ENCODE data around the gene TCL1B. TPM values are rescaled to one million over a fixed set of nuclear protein-coding genes. Genes with fewer than 3 reads are reported as not detected.

TCL1B gene
- total RNA-seq, 5 donors from 2014 or later (not counting 1 experiment from before 2014, with no cell fraction given): 0.21 to 2.0 (median 0.70) TPM; not detected in 1

DNA sequence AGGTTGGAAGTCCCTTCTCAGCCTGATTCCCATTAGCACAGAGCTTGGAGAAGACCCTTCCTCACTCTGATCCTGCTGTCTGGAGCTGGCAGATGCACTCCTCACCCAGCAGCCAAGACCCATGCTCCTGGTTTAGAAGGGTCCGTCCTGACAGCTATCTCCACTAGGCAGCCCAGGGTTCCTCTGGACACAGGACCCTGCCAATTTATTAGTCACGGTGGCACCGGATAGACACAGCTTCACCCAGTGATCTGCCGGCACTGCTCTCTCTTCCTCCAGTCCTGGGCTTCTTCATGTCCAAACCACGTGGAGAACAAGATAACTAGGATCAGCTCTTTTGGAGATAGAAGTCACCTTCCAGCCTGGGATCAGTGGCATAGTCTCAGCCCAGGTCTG lies 26.2 kb upstream of the TCL1B start:
- no peak overlapping the region for H3K27ac Mint-ChIP-seq
- DNase-seq: no peak
- no peaks in the 10 kb centered on the region for H3K9me3 Mint-ChIP-seq
- peaks cover 20 to 30% of the 10 kb centered on the region in 2 donors for H3K27me3 Mint-ChIP-seq
- no peak overlapping the region for H3K4me3 Mint-ChIP-seq
- H3K27me3 ChIP-seq (replicated peaks in 1 of 2; ENCODE audit: control insufficient read depth in 2 of 2, extremely low read depth in 1 of 2, insufficient read depth in 2 of 2, low read length in 1 of 2): peaks cover 0 to 26% of the 10 kb centered on the region in 2 experiments
- 71% methylated on average over 5 of the region's 5 CpGs for WGBS (ENCODE audit: insufficient coverage)
- H3K4me1 Mint-ChIP-seq: peaks cover 1 to 10% (median 4%) of the 10 kb centered on the region in 3 donors
- H3K27ac ChIP-seq (ENCODE audit: low read length): no peak overlapping the region
- H3K4me1 ChIP-seq (ENCODE audit: control insufficient read depth in 1 of 2, extremely low read depth in 1 of 2, insufficient read depth in 2 of 2, low read length in 2 of 2): no peaks in the 10 kb centered on the region
- ATAC-seq (replicated peaks in 1 of 4): no peak
- POLR2A ChIA-PET: no interaction called here
- H3K4me3 ChIP-seq (ENCODE audit: control insufficient read depth in 1 of 2, extremely low read depth in 1 of 2, low read length in 1 of 2): no peak overlapping the region
- H3K36me3 ChIP-seq (ENCODE audit: control insufficient read depth in 2 of 2, extremely low read depth in 1 of 2, insufficient read depth in 1 of 2, low read length in 1 of 2): no peaks in the 10 kb centered on the region
- no peaks in the 10 kb centered on the region for H3K9me3 ChIP-seq
- CTCF ChIA-PET: no interaction called here
- H3K36me3 Mint-ChIP-seq: no peaks in the 10 kb centered on the region

- Mint-ChIP-seq H3K9me3 (no peaks in the 10 kb centered on the region), H3K4me3 (no peak overlapping the region), H3K36me3 (no peaks in the 10 kb centered on the region), H3K4me1 (peaks cover 1 to 10% (median 4%) of the 10 kb centered on the region in 3 donors), H3K27ac (no peak overlapping the region), H3K27me3 (peaks cover 21 to 30% of the 10 kb centered on the region in 2 donors)
- CTCF ChIA-PET: no interaction called here
- Histone ChIP-seq H3K27ac (ENCODE audit: low read length) (no peak overlapping the region), H3K27me3 (replicated peaks in 1 of 2; ENCODE audit: control insufficient read depth in 2 of 2, extremely low read depth in 1 of 2, insufficient read depth in 2 of 2, low read length in 1 of 2) (peaks cover 0 to 29% of the 10 kb centered on the region in 2 experiments), H3K4me1 (ENCODE audit: control insufficient read depth in 1 of 2, extremely low read depth in 1 of 2, insufficient read depth in 2 of 2, low read length in 2 of 2) (no peaks in the 10 kb centered on the region), H3K9me3 (no peaks in the 10 kb centered on the region), H3K36me3 (ENCODE audit: control insufficient read depth in 2 of 2, extremely low read depth in 1 of 2, insufficient read depth in 1 of 2, low read length in 1 of 2) (no peaks in the 10 kb centered on the region), H3K4me3 (ENCODE audit: control insufficient read depth in 1 of 2, extremely low read depth in 1 of 2, low read length in 1 of 2) (no peak overlapping the region)
- POLR2A ChIA-PET: no interaction called here
- DNase-seq: no peak
- 67% methylated on average over 12 of the region's 13 CpGs for whole genome bisulfite sequencing (ENCODE audit: insufficient coverage)
- ATAC-seq (replicated peaks in 1 of 4): no peak
Measured at GRCh38 chr14:95660651-95661515, 25.3 kb upstream of the TCL1B start.

- ATAC-seq (replicated peaks in 1 of 4): no peak
- DNase-seq: no peak
- Mint-ChIP-seq H3K27ac (no peak overlapping the region), H3K36me3 (no peaks in the 10 kb centered on the region), H3K4me1 (peaks cover 1 to 10% (median 4%) of the 10 kb centered on the region in 3 donors), H3K4me3 (no peak overlapping the region), H3K9me3 (no peaks in the 10 kb centered on the region), H3K27me3 (peaks cover 26 to 31% of the 10 kb centered on the region in 2 donors)
- H3K36me3 ChIP-seq (ENCODE audit: control insufficient read depth in 2 of 2, extremely low read depth in 1 of 2, insufficient read depth in 1 of 2, low read length in 1 of 2): no peaks in the 10 kb centered on the region
- H3K4me3 ChIP-seq (ENCODE audit: control insufficient read depth in 1 of 2, extremely low read depth in 1 of 2, low read length in 1 of 2): no peak overlapping the region
- no peaks in the 10 kb centered on the region for H3K4me1 ChIP-seq (ENCODE audit: control insufficient read depth in 1 of 2, extremely low read depth in 1 of 2, insufficient read depth in 2 of 2, low read length in 2 of 2)
- 54% methylated on average over 3 of the region's 4 CpGs for WGBS (ENCODE audit: insufficient coverage)
- no peaks in the 10 kb centered on the region for H3K9me3 ChIP-seq
- peaks cover 0 to 41% of the 10 kb centered on the region in 2 experiments for H3K27me3 ChIP-seq (replicated peaks in 1 of 2; ENCODE audit: control insufficient read depth in 2 of 2, extremely low read depth in 1 of 2, insufficient read depth in 2 of 2, low read length in 1 of 2)
- no peak overlapping the region for H3K27ac ChIP-seq (ENCODE audit: low read length)
- ChIA-PET POLR2A (interaction anchor here in 1 of 2 donors (0.6 kb wide), 1 partner anchor 21 kb away, joined by 7 read pairs; no protein-coding TSS in a partner anchor), CTCF (interaction anchor here in 1 of 2 donors (0.7 kb wide), 1 partner anchor 1904 kb away, joined by 7 read pairs; no protein-coding TSS in a partner anchor)
Measured at GRCh38 chr14:95662376-95663186, 23.6 kb upstream of the TCL1B start.

- peaks cover 26 to 29% of the 10 kb centered on the region in 2 donors for H3K27me3 Mint-ChIP-seq
- Histone ChIP-seq H3K36me3 (ENCODE audit: control insufficient read depth in 2 of 2, extremely low read depth in 1 of 2, insufficient read depth in 1 of 2, low read length in 1 of 2) (no peaks in the 10 kb centered on the region), H3K27ac (ENCODE audit: low read length) (no peak overlapping the region), H3K9me3 (no peaks in the 10 kb centered on the region), H3K4me3 (ENCODE audit: control insufficient read depth in 1 of 2, extremely low read depth in 1 of 2, low read length in 1 of 2) (no peak overlapping the region), H3K27me3 (replicated peaks in 1 of 2; ENCODE audit: control insufficient read depth in 2 of 2, extremely low read depth in 1 of 2, insufficient read depth in 2 of 2, low read length in 1 of 2) (peaks cover 0 to 39% of the 10 kb centered on the region in 2 experiments), H3K4me1 (ENCODE audit: control insufficient read depth in 1 of 2, extremely low read depth in 1 of 2, insufficient read depth in 2 of 2, low read length in 2 of 2) (no peaks in the 10 kb centered on the region)
- POLR2A ChIA-PET: interaction anchor here in 1 of 2 donors (0.6 kb wide), 1 partner anchor 22 kb away, joined by 7 read pairs; no protein-coding TSS in a partner anchor
- no peak for ATAC-seq (replicated peaks in 1 of 4)
- H3K4me3 Mint-ChIP-seq: no peak overlapping the region
- no peak overlapping the region for H3K27ac Mint-ChIP-seq
- 60% methylated on average over 1 of the region's 5 CpGs for WGBS (ENCODE audit: insufficient coverage)
- DNase-seq: no peak
- no peaks in the 10 kb centered on the region for H3K36me3 Mint-ChIP-seq
- H3K4me1 Mint-ChIP-seq: peaks cover 1 to 10% (median 4%) of the 10 kb centered on the region in 3 donors
- CTCF ChIA-PET: interaction anchor here in 1 of 2 donors (0.7 kb wide), 1 partner anchor 1905 kb away, joined by 7 read pairs; no protein-coding TSS in a partner anchor
- no peaks in the 10 kb centered on the region for H3K9me3 Mint-ChIP-seq
Measured at GRCh38 chr14:95663226-95663797, 22.9 kb upstream of the TCL1B start.

DNA sequence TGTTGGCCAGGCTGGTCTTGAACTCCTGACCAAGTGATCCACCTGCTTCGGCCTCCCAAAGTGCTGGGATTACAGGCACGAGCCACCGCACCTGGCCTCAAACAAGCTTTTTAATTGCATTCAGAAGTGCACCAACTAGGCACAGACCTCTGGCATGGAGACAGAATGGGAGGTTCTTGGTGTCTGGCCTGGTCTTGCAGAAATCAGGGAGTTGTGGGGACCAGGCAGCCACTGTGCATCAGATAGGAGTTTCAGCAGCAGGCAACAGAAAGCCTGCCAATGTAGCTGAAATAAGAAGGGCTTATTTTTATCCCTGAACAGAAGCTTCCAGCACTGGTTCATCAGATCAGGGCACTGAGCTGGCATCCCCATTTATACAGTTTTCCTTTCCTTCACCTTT lies 22.2 kb upstream of the TCL1B start:
- Histone ChIP-seq H3K27me3 (replicated peaks in 1 of 2; ENCODE audit: control insufficient read depth in 2 of 2, extremely low read depth in 1 of 2, insufficient read depth in 2 of 2, low read length in 1 of 2) (peaks cover 0 to 33% of the 10 kb centered on the region in 2 experiments), H3K4me1 (ENCODE audit: control insufficient read depth in 1 of 2, extremely low read depth in 1 of 2, insufficient read depth in 2 of 2, low read length in 2 of 2) (no peaks in the 10 kb centered on the region), H3K27ac (ENCODE audit: low read length) (no peak overlapping the region), H3K4me3 (ENCODE audit: control insufficient read depth in 1 of 2, extremely low read depth in 1 of 2, low read length in 1 of 2) (no peak overlapping the region), H3K9me3 (no peaks in the 10 kb centered on the region), H3K36me3 (ENCODE audit: control insufficient read depth in 2 of 2, extremely low read depth in 1 of 2, insufficient read depth in 1 of 2, low read length in 1 of 2) (no peaks in the 10 kb centered on the region)
- no peak overlapping the region for H3K4me3 Mint-ChIP-seq
- H3K9me3 Mint-ChIP-seq: no peaks in the 10 kb centered on the region
- H3K27me3 Mint-ChIP-seq: peaks cover 23 to 24% of the 10 kb centered on the region in 2 donors
- H3K4me1 Mint-ChIP-seq: peaks cover 1 to 10% (median 4%) of the 10 kb centered on the region in 3 donors
- WGBS (ENCODE audit: insufficient coverage): 87% methylated on average over 2 of the region's 3 CpGs
- DNase-seq (no peak), ATAC-seq (replicated peaks in 1 of 4) (no peak)
- H3K36me3 Mint-ChIP-seq: no peaks in the 10 kb centered on the region
- ChIA-PET POLR2A (no interaction called here), CTCF (interaction anchor here in 1 of 2 donors (0.6 kb wide), 1 partner anchor 37 kb away, joined by 4 read pairs; no protein-coding TSS in a partner anchor)
- no peak overlapping the region for H3K27ac Mint-ChIP-seq

DNA sequence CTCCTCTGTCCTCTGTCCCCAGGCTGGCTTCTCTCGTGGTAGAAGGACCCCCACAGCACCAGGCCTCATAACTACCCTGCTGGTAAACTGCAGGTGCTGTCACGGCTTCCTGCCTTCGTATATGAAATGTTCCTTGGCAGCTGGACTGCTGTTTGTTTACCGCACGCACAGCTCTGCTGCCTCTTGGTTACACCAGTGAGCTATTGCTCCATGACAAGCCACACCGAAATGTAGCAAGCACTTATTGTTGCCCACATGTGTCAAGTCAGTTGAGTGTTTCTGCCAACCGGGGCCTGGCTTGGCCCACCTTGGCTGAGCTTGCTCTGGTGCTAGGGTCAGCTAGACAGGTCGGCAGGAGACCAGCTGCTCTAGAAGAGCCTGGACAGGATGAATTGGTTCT lies 21.7 kb upstream of the TCL1B start:
- ChIA-PET CTCF (interaction anchor here in 1 of 2 donors (0.6 kb wide), 1 partner anchor 37 kb away, joined by 4 read pairs; no protein-coding TSS in a partner anchor), POLR2A (no interaction called here)
- peaks cover 23% of the 10 kb centered on the region in 2 donors for H3K27me3 Mint-ChIP-seq
- ATAC-seq (replicated peaks in 1 of 4) (no peak), DNase-seq (peak in 1 of 35 experiments; percentile 10)
- no peaks in the 10 kb centered on the region for H3K4me1 ChIP-seq (ENCODE audit: control insufficient read depth in 1 of 2, extremely low read depth in 1 of 2, insufficient read depth in 2 of 2, low read length in 2 of 2)
- no peaks in the 10 kb centered on the region for H3K36me3 ChIP-seq (ENCODE audit: control insufficient read depth in 2 of 2, extremely low read depth in 1 of 2, insufficient read depth in 1 of 2, low read length in 1 of 2)
- WGBS (ENCODE audit: insufficient coverage): 83% methylated on average over 7 of the region's 8 CpGs
- no peaks in the 10 kb centered on the region for H3K36me3 Mint-ChIP-seq
- no peak overlapping the region for H3K4me3 ChIP-seq (ENCODE audit: control insufficient read depth in 1 of 2, extremely low read depth in 1 of 2, low read length in 1 of 2)
- H3K27ac Mint-ChIP-seq: peak overlapping the region in 1 of 2 donors; percentile 12
- peak overlapping the region in 1 of 3 donors; percentile 49 for H3K4me3 Mint-ChIP-seq
- H3K27ac ChIP-seq (ENCODE audit: low read length): no peak overlapping the region
- H3K9me3 ChIP-seq: no peaks in the 10 kb centered on the region
- H3K9me3 Mint-ChIP-seq: no peaks in the 10 kb centered on the region
- H3K27me3 ChIP-seq (replicated peaks in 1 of 2; ENCODE audit: control insufficient read depth in 2 of 2, extremely low read depth in 1 of 2, insufficient read depth in 2 of 2, low read length in 1 of 2): peaks cover 0 to 30% of the 10 kb centered on the region in 2 experiments
- peaks cover 1 to 10% (median 4%) of the 10 kb centered on the region in 3 donors for H3K4me1 Mint-ChIP-seq
